ENCODE data around the gene HES7. TPM values are rescaled to one million over a fixed set of nuclear protein-coding genes. Genes with fewer than 3 reads are reported as not detected.

The HES7 gene
- total RNA-seq, 2 donors from 2014 or later, result 0.34 TPM; not detected in 1

DNA sequence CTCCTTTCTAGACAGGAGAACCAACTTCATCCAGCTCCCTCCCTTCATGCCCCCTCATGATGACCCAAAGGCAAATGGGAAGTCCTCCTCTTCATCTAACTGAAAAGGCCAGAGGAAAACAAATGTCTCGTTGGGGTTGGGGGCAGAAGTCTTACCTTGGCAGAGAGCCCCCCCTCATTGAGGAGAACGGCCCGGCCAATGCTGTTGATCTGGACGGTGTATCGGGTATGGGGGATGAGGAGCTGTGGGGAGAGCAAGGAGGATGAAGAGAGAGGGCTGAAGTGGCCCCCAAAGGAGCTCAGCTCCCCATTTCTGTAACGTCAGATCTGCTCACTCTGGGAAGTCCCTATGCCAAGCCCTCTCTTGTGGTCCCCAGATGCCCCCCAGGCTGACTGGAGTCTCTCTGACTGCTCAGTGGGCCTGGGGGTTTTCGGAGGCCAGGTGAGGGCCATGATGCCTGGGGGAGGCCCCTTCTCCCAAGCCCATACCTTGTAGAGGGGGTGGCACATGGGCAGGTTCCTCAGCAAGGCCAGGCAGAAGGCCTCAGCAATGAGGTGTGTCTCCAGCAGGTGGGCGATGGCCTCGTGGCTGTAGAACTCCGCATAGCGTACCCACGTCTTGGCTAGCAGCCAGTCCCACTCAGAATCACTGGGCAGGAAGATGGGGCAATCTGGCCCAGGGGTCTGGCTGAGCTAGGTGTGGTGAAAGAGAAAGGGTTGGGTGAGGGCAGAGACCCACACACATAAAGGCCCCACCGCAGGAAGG lies 47.2 kb downstream of the HES7 start:
- TF ChIP-seq POLR2A (IDR thresholded peaks at IDR 0.05) (no peak), POLR2AphosphoS5 (IDR thresholded peaks at IDR 0.05) (no peak)
- TF ChIP-seq, protein P1, sequence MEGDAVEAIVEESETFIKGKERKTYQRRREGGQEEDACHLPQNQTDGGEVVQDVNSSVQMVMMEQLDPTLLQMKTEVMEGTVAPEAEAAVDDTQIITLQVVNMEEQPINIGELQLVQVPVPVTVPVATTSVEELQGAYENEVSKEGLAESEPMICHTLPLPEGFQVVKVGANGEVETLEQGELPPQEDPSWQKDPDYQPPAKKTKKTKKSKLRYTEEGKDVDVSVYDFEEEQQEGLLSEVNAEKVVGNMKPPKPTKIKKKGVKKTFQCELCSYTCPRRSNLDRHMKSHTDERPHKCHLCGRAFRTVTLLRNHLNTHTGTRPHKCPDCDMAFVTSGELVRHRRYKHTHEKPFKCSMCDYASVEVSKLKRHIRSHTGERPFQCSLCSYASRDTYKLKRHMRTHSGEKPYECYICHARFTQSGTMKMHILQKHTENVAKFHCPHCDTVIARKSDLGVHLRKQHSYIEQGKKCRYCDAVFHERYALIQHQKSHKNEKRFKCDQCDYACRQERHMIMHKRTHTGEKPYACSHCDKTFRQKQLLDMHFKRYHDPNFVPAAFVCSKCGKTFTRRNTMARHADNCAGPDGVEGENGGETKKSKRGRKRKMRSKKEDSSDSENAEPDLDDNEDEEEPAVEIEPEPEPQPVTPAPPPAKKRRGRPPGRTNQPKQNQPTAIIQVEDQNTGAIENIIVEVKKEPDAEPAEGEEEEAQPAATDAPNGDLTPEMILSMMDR (IDR thresholded peaks at IDR 0.05), result no peak
- WGBS, result 87% methylated on average over 13 of the region's 13 CpGs
- Histone ChIP-seq H3K36me3 (no peaks in the 10 kb centered on the region), H3K27me3 (replicated peaks; ENCODE audit: insufficient read depth) (no peaks in the 10 kb centered on the region), H3K9me3 (no peaks in the 10 kb centered on the region), H3K4me3 (no peak overlapping the region), H3K27ac (no peak overlapping the region), H3K4me1 (replicated peaks) (no peaks in the 10 kb centered on the region)
- intact Hi-C loops (cut with DNase I), result loop anchor here (10.0 kb wide), 1 partner anchor 228 kb away; no protein-coding TSS in a partner anchor
- DNase-seq (ENCODE audit: low spot score), result no peak

DNA sequence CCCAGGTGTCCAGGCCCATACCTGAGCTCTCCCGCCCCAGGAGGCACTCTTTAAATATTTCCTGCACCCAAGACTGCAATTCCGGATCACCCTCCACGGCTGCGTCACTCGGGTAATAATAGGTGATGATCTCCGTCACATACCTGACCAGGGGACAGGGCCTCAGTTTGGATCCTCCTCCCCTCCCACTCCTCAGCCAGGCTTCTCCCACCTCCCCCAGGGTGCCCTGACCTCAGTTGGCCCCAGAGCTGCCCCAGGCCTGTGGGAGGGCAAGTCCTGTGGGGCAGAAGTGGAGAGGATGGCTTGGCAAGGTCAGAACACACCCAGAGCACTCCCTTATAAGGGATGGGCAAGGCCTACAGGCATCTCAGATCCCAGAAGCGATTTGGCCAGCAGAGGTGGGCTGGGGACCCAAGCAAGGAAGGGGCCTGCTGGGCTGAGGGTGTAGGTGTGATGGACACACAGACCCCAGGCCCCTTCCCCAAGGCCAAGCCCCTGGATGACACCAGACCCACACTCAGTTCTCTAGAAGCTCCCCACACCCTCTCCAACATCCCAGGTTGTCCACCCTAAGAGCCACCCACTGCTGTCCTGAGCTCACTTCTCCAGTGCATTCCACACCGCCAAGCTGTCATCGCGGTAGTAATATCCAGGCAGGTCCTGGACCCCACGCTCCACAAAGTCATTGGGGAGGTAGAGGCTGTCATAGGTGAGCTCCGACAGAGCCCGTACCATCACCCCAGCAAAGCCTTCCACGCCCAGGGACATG lies 48.1 kb downstream of the HES7 start:
- Histone ChIP-seq H3K4me3 (no peak overlapping the region), H3K27ac (no peak overlapping the region), H3K9me3 (no peaks in the 10 kb centered on the region), H3K4me1 (replicated peaks) (no peaks in the 10 kb centered on the region), H3K36me3 (no peaks in the 10 kb centered on the region), H3K27me3 (replicated peaks; ENCODE audit: insufficient read depth) (no peaks in the 10 kb centered on the region)
- intact Hi-C loops (cut with DNase I), result loop anchor here (10.0 kb wide), 1 partner anchor 229 kb away; no protein-coding TSS in a partner anchor
- 96% methylated on average over 14 of the region's 14 CpGs for WGBS
- no peak for DNase-seq (ENCODE audit: low spot score)
- TF ChIP-seq POLR2AphosphoS5 (IDR thresholded peaks at IDR 0.05) (no peak), POLR2A (IDR thresholded peaks at IDR 0.05) (no peak)
- TF ChIP-seq, protein P1 (IDR thresholded peaks at IDR 0.05), result no peak

DNA sequence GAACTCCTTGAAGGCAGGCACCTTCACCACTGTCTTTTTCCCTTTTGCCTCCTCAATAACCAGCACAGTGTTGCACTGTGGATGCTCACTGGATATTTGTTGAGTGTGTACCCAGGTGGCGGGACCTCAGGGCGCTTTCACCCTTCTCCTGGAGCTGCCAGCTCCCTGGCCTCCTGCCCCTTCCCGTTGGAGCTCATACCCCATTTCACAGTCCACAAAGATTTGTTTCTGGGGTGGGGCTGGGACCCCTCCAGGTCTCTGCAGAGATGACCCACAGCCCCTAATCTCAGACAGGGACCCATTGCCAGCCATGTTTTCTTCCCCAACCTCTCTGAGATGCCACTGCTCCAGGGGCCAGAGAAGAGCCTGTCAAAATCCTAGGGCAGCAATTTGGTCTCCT lies 48.8 kb downstream of the HES7 start:
- Histone ChIP-seq H3K36me3 (no peaks in the 10 kb centered on the region), H3K27ac (no peak overlapping the region), H3K9me3 (no peaks in the 10 kb centered on the region), H3K4me3 (no peak overlapping the region), H3K4me1 (replicated peaks) (no peaks in the 10 kb centered on the region), H3K27me3 (replicated peaks; ENCODE audit: insufficient read depth) (no peaks in the 10 kb centered on the region)
- no peak for DNase-seq (ENCODE audit: low spot score)
- intact Hi-C loops (cut with DNase I), result loop anchor here (10.0 kb wide), 1 partner anchor 230 kb away; no protein-coding TSS in a partner anchor
- WGBS, result 79% methylated on average over 3 of the region's 3 CpGs
- TF ChIP-seq POLR2A (IDR thresholded peaks at IDR 0.05) (no peak), POLR2AphosphoS5 (IDR thresholded peaks at IDR 0.05) (no peak)
- TF ChIP-seq, protein P1 (IDR thresholded peaks at IDR 0.05), result no peak

DNA sequence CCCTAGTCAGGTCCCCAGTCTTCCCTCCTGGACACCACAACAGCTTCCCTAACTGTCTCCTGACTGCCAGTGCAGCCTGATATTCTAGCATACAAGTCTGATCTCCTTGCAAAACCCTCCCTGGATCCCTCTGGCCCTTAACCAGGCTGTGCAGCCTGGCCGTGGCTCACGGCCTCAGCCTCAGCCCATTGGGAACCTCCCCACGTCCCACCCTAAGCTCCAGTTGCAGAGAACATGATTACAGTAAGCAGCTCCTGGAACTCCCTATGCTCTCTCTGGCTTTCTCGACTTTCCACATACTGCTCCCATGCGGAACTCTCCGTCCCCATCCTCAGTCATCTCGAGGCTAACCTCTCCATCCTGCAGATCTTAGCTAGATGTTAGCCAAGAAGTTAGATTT lies 49.4 kb downstream of the HES7 start:
- Histone ChIP-seq H3K36me3 (no peaks in the 10 kb centered on the region), H3K9me3 (no peaks in the 10 kb centered on the region), H3K4me3 (no peak overlapping the region), H3K4me1 (replicated peaks) (no peaks in the 10 kb centered on the region), H3K27me3 (replicated peaks; ENCODE audit: insufficient read depth) (no peaks in the 10 kb centered on the region), H3K27ac (no peak overlapping the region)
- 44% methylated on average over 7 of the region's 7 CpGs for WGBS
- no peak for DNase-seq (ENCODE audit: low spot score)
- TF ChIP-seq POLR2A (IDR thresholded peaks at IDR 0.05), result no peak
- no peak for TF ChIP-seq POLR2AphosphoS5 (IDR thresholded peaks at IDR 0.05)
- TF ChIP-seq, protein P1 (IDR thresholded peaks at IDR 0.05), result no peak
- intact Hi-C loops (cut with DNase I), result loop anchor here (10.0 kb wide), 1 partner anchor 230 kb away; no protein-coding TSS in a partner anchor
